Neural cell (in vitro differentiated cells): ENCODE results near the gene RNF217. TPM values are rescaled to one million over a fixed set of nuclear protein-coding genes. Genes with fewer than 3 reads are reported as not detected.

Experiments
- H2AFZ ChIP-seq: fragments of 200-600, 300-800 bp; sonication (generic), shearing (Covaris generic); 2 replicates; pipeline ENCODE4 v1.6.0; 2014; ENCODE audit warnings: low read depth, mild to moderate bottlenecking, antibody characterized with exemption, low read length, moderate library complexity
- H3F3A ChIP-seq: fragments of 200-600 bp; shearing (Covaris generic); 2 replicates; pipeline ENCODE4 v1.6.1; 2016; ENCODE audit warnings: mild to moderate bottlenecking, moderate library complexity, mixed read lengths, antibody characterized with exemption, low read length; ENCODE audit not compliant: insufficient read depth, poor library complexity, severe bottlenecking
- H3K27ac ChIP-seq: fragments of 200-600, 300-800 bp; sonication (generic), shearing (Covaris generic); 2 replicates; pipeline ENCODE4 v1.5.1; 2014; ENCODE audit warnings: mild to moderate bottlenecking, low read length, moderate library complexity
- H3K27me3 ChIP-seq: fragments of 300-800, 200-600 bp; sonication (generic), shearing (Covaris generic); 2 replicates; pipeline ENCODE4 v1.6.0; 2014; ENCODE audit warnings: mild to moderate bottlenecking, low read depth, low read length, moderate library complexity; ENCODE audit not compliant: insufficient read depth
- H3K36me3 ChIP-seq: fragments of 300-800, 200-600 bp; sonication (generic), shearing (Covaris generic); 2 replicates; pipeline ENCODE4 v1.5.1; 2014; ENCODE audit warnings: mild to moderate bottlenecking, antibody characterized with exemption, low read length, moderate library complexity; ENCODE audit not compliant: insufficient read depth
- H3K4me2 ChIP-seq: fragments of 300-800, 200-600 bp; sonication (generic), shearing (Covaris generic); 2 replicates; pipeline ENCODE4 v1.6.0; 2014; ENCODE audit warnings: mild to moderate bottlenecking, low read length
- H3K4me3 ChIP-seq: fragments of 300-800, 200-600 bp; sonication (generic), shearing (Covaris generic); 2 replicates; pipeline ENCODE4 v1.5.1; 2014; ENCODE audit warnings: mild to moderate bottlenecking, low read length, moderate library complexity
- H3K79me2 ChIP-seq: fragments of 200-600 bp; shearing (Covaris generic); replicated peaks from 2 replicates; pipeline ENCODE4 v1.6.0; 2014; ENCODE audit warnings: mild to moderate bottlenecking, low read length, moderate library complexity; ENCODE audit not compliant: insufficient read depth
- H3K9ac ChIP-seq: fragments of 300-800, 200-600 bp; sonication (generic), shearing (Covaris generic); 2 replicates; pipeline ENCODE4 v1.6.1; 2016; ENCODE audit warnings: mild to moderate bottlenecking, low read length, mixed read lengths
- H3K9me2 ChIP-seq: fragments of 200-600 bp; shearing (Covaris generic); 2 replicates; pipeline ENCODE4 v1.6.1; 2016; ENCODE audit warnings: mild to moderate bottlenecking, low read length, mixed read lengths; ENCODE audit not compliant: insufficient read depth
- H3K9me3 ChIP-seq: fragments of 200-600, 300-800 bp; sonication (generic), shearing (Covaris generic); 2 replicates; pipeline ENCODE4 v1.6.1; 2016; ENCODE audit warnings: mild to moderate bottlenecking, mixed run types, low read length, moderate library complexity, mixed read lengths
- H4K20me1 ChIP-seq: fragments of 200-600 bp; shearing (Covaris generic); 2 replicates; pipeline ENCODE4 v1.6.1; 2016; ENCODE audit warnings: mild to moderate bottlenecking, mixed run types; ENCODE audit not compliant: insufficient read depth
- EP300 ChIP-seq: fragments of 450-650 bp; conservative IDR thresholded peaks from 2 replicates; pipeline ENCODE4 v1.6.1; 2014; ENCODE audit warnings: antibody characterized with exemption, mild to moderate bottlenecking, moderate library complexity; ENCODE audit not compliant: poor library complexity, severe bottlenecking
- EZH2 ChIP-seq: fragments of 200-600, 300-800 bp; shearing (Covaris generic), sonication (generic); IDR thresholded peaks from 2 replicates; pipeline ENCODE4 v1.6.1; 2014; ENCODE audit warnings: antibody characterized with exemption, low read length, borderline replicate concordance, mild to moderate bottlenecking; ENCODE audit not compliant: insufficient read depth, poor library complexity, severe bottlenecking
- MXI1 ChIP-seq: fragments of 450-650 bp; conservative IDR thresholded peaks from 2 replicates; pipeline ENCODE4 v1.6.1; 2014; ENCODE audit warnings: antibody characterized with exemption, mild to moderate bottlenecking; ENCODE audit not compliant: poor library complexity, severe bottlenecking
- POLR2AphosphoS5 ChIP-seq: IDR thresholded peaks from 2 replicates; pipeline ENCODE4 v1.6.1; 2012
- RAD21 ChIP-seq: fragments of 450-650 bp; conservative IDR thresholded peaks from 2 replicates; pipeline ENCODE4 v1.6.1; 2014; ENCODE audit warnings: antibody characterized with exemption, mild to moderate bottlenecking, moderate library complexity
- SMC3 ChIP-seq: fragments of 450-650 bp; conservative IDR thresholded peaks from 2 replicates; pipeline ENCODE4 v1.6.1; 2014; ENCODE audit warnings: antibody characterized with exemption, mild to moderate bottlenecking, moderate library complexity; ENCODE audit not compliant: poor library complexity
- TAF1 ChIP-seq: IDR thresholded peaks from 2 replicates; pipeline ENCODE4 v1.6.1; 2012; ENCODE audit warnings: low read depth
- polyA plus RNA-seq: library from polyadenylated mRNA; depleted of rRNA; stranded (reverse); fragments of >200 nt; gene quantifications from 2 replicates; pipeline ENCODE4 v1.2.3, GENCODE V29; 2014
- TF ChIP-seq, protein P1 (sequence below): IDR thresholded peaks from 2 replicates; pipeline ENCODE4 v1.6.1; 2012; ENCODE audit warnings: borderline replicate concordance
- TF ChIP-seq, protein P2 (sequence below): fragments of 450-650 bp; IDR thresholded peaks from 2 replicates; pipeline ENCODE4 v1.5.1; 2014; ENCODE audit warnings: antibody characterized with exemption, mild to moderate bottlenecking, moderate library complexity; ENCODE audit not compliant: poor library complexity, severe bottlenecking

RNF217 gene
- polyA plus RNA-seq, 1 donor from 2014 or later: 10.2 TPM

- H4K20me1 ChIP-seq: no peaks in the 10 kb centered on the region
- no peak overlapping the region for H3K4me3 ChIP-seq
- no peaks in the 10 kb centered on the region for H3K9me2 ChIP-seq
- H3K9ac ChIP-seq: no peak overlapping the region
- TF ChIP-seq EP300 (no peak), EZH2 (no peak), POLR2AphosphoS5 (no peak), SMC3 (no peak), RAD21 (no peak), MXI1 (no peak), TAF1 (no peak)
- TF ChIP-seq, protein P1, sequence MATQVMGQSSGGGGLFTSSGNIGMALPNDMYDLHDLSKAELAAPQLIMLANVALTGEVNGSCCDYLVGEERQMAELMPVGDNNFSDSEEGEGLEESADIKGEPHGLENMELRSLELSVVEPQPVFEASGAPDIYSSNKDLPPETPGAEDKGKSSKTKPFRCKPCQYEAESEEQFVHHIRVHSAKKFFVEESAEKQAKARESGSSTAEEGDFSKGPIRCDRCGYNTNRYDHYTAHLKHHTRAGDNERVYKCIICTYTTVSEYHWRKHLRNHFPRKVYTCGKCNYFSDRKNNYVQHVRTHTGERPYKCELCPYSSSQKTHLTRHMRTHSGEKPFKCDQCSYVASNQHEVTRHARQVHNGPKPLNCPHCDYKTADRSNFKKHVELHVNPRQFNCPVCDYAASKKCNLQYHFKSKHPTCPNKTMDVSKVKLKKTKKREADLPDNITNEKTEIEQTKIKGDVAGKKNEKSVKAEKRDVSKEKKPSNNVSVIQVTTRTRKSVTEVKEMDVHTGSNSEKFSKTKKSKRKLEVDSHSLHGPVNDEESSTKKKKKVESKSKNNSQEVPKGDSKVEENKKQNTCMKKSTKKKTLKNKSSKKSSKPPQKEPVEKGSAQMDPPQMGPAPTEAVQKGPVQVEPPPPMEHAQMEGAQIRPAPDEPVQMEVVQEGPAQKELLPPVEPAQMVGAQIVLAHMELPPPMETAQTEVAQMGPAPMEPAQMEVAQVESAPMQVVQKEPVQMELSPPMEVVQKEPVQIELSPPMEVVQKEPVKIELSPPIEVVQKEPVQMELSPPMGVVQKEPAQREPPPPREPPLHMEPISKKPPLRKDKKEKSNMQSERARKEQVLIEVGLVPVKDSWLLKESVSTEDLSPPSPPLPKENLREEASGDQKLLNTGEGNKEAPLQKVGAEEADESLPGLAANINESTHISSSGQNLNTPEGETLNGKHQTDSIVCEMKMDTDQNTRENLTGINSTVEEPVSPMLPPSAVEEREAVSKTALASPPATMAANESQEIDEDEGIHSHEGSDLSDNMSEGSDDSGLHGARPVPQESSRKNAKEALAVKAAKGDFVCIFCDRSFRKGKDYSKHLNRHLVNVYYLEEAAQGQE: no peak
- H3K27me3 ChIP-seq: no peaks in the 10 kb centered on the region
- H3K79me2 ChIP-seq: no peaks in the 10 kb centered on the region
- no peaks in the 10 kb centered on the region for H3K36me3 ChIP-seq
- no peak overlapping the region for H3K27ac ChIP-seq
- H3K9me3 ChIP-seq: no peaks in the 10 kb centered on the region
- no peaks in the 10 kb centered on the region for H3F3A ChIP-seq
- H2AFZ ChIP-seq: no peak overlapping the region
- H3K4me2 ChIP-seq: no peak overlapping the region
These were observed 124.5 kb downstream of the RNF217 start for GRCh38 chr6:125086716-125087115.

DNA sequence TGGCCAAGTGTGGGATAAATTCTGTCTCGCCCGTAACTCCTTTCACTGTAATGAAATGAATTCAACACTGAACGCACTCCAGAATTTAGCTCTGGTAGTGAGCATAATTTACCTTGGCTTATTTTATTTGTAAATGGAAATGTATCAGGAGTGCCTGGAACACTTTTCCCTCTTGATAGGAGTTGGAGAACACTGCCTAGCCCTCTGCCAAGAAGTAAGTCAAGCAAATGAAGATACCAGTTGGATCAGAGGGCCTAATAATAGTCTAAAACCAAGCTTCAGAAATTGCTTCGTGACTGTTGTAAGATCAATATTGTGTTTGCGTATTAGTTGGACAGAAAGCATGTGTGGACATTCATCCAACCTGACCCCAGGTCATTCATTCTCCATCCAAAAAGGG, 126.7 kb downstream of the RNF217 start:
- no peaks in the 10 kb centered on the region for H3K27me3 ChIP-seq
- no peaks in the 10 kb centered on the region for H3K79me2 ChIP-seq
- H3K9me2 ChIP-seq: no peaks in the 10 kb centered on the region
- TF ChIP-seq EP300: no peak
- no peak for TF ChIP-seq TAF1
- TF ChIP-seq EZH2: no peak
- no peak for TF ChIP-seq RAD21
- TF ChIP-seq, protein P2, sequence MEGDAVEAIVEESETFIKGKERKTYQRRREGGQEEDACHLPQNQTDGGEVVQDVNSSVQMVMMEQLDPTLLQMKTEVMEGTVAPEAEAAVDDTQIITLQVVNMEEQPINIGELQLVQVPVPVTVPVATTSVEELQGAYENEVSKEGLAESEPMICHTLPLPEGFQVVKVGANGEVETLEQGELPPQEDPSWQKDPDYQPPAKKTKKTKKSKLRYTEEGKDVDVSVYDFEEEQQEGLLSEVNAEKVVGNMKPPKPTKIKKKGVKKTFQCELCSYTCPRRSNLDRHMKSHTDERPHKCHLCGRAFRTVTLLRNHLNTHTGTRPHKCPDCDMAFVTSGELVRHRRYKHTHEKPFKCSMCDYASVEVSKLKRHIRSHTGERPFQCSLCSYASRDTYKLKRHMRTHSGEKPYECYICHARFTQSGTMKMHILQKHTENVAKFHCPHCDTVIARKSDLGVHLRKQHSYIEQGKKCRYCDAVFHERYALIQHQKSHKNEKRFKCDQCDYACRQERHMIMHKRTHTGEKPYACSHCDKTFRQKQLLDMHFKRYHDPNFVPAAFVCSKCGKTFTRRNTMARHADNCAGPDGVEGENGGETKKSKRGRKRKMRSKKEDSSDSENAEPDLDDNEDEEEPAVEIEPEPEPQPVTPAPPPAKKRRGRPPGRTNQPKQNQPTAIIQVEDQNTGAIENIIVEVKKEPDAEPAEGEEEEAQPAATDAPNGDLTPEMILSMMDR: no peak
- TF ChIP-seq SMC3: no peak
- TF ChIP-seq, protein P1: no peak
- TF ChIP-seq POLR2AphosphoS5: no peak
- no peak for TF ChIP-seq MXI1
- no peaks in the 10 kb centered on the region for H3F3A ChIP-seq
- no peaks in the 10 kb centered on the region for H4K20me1 ChIP-seq
- no peak overlapping the region for H3K4me2 ChIP-seq
- H3K4me3 ChIP-seq: no peak overlapping the region
- H3K9ac ChIP-seq: no peak overlapping the region
- no peaks in the 10 kb centered on the region for H3K9me3 ChIP-seq
- no peak overlapping the region for H3K27ac ChIP-seq
- H2AFZ ChIP-seq: no peak overlapping the region
- H3K36me3 ChIP-seq: no peaks in the 10 kb centered on the region
